Measurements from ENCODE around the gene FRMPD2.

GRCh38 chr10:48266528-48266927 lies 8.0 kb downstream of the FRMPD2 start:
- no peak for TF ChIP-seq POLR2A (IDR thresholded peaks at IDR 0.05; ENCODE audit: low read depth, low read length)
- no peak for TF ChIP-seq CTCF (IDR thresholded peaks at IDR 0.05; ENCODE audit: extremely low read depth in 1 of 2, insufficient read depth in 1 of 2, low read depth in 1 of 2, low read length in 2 of 2)

All from endothelial cell of umbilical vein (primary cell).